HG02588 (cell line): ENCODE data around the gene CDC7.
A peak's percentile ranks its signal among the peaks of the same experiment; 100 is the strongest.
"Not testable (repeated sequence)": the region's sequence is repeated elsewhere in the genome, so short reads cannot be mapped to it uniquely, and the experiment has no call there.

Experiments used
- ATAC-seq: cut with Tn5 transposase; IDR thresholded peaks from one replicate; pipeline ENCODE4 v1.9.1; 2021; ENCODE audit warnings: mild to moderate bottlenecking, moderate library complexity; ENCODE audit not compliant: unreplicated experiment

CDC7 gene

GRCh38 chr1:91500756-91501522 is at the start of gene CDC7:
Gene CDC7, plus strand, starts transcription at chr1:91500851. Its CDS starts 866 bp downstream, at chr1:91501717.
- peak; percentile 75 for ATAC-seq

- ATAC-seq: no peak
These were observed 46.5 kb upstream of the CDC7 start for GRCh38 chr1:91454136-91454535.

DNA sequence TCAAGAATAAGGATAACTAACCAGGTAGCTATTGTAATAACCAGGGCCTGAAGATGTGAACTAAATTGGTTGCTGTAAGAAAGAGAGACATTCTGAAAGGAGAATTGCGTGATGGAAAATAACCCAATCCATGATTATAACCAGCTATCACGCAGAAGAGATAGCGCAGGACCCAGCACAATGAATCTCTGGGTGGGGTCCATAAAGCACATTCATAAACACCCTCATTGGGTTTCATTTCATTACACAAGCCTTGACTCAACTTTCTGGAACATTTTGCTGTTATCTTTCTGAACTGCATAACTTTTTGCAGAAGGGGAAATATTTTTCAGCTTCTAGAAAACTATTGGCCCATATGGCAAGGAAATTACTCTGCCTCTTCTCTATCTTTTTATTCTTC is 45.3 kb upstream of the CDC7 start:
- no peak for ATAC-seq

DNA sequence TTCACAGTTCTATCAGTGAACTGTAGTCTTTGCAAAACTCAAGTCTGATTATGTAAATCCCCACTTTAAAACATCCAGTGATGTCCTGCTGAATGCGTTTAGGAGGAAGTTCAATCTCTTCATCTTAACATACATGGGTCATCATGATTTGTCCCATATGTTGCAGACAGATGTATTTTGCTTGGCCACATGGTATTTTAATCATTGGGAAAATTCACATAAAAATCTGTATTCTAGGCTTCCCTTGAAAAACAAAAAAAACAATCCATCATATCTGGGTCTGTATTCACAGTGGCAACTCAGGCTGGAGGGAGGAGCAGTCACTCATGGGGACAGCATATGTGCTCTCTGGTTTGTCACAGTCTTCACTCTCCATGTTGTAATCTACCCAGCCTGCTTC is 44.8 kb upstream of the CDC7 start:
- no peak for ATAC-seq

GRCh38 chr1:91465350-91465749 is 35.3 kb upstream of the CDC7 start:
- not testable (repeated sequence) for ATAC-seq

- no peak for ATAC-seq
These were observed 24.0 kb upstream of the CDC7 start for GRCh38 chr1:91476533-91477217.

DNA sequence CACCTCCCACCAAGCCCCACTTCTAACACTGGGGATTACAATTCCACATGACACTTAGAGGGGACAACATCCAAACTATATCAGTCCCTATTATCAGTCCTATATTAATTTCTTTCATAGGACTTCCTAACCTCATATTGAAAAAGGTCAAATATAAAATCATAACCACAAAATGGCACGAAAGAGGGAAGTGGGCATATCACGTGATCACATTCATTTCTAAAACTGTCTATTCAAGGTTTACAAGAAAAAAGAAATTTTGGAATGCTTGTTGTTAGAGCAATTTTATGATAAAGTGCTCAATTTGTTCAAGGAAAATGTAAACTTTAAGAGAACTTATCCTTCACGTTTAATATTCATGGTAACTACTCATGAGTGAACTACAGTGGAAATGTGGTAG is 13.2 kb upstream of the CDC7 start:
- ATAC-seq: no peak

- ATAC-seq: no peak
These were observed 10.2 kb upstream of the CDC7 start for GRCh38 chr1:91490501-91490900.

DNA sequence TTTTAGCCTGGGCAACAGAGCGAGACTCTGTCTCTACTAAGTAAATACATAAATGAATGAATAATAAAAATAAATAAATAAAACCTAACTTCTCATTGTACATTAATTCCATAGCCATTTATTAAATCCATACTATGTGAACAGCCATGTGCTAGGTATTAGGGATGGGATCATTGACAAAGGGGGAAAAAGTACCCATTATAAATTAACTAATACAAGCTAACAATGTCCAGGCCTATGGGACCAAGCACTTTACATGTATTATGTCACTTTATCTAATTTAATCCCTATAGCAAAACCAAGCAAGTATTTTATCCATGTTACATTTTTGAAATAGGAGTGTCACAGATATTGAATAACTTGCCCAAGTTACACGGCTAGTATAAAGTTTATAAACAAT is 2.6 kb upstream of the CDC7 start:
- no peak for ATAC-seq

DNA sequence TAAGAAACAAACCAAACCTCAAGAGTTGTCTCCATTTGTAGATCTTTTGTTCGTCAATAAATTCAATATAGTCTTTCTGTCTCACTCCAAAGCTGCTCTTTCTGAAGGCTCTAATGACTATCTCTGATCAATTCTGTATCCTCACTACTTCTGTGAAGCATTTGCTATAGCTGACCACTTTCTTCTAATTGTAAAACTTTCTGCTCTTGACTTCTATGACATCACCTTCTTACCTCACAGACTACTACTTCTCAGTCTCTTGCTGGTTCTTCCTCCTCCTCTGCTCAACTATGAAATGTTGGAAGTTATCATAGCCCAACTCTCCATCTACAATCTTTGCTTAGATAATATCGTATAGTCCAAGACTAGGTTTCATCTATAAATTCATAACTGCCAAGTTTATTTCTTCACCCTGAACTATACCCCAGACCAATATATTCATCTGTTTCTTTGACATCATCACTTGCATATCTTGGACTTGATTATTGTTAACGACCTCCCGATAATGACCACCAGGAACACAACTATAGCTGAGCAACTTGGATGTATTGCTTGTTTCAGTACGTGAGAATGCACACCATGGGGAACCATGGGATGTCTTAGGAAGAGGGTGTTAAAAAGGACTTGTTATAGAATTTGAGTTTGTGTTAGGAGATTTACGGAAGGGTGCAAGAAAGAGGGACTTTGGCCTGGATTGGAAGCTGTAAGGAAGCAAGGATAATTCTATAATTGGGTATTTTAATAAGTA is 2.0 kb upstream of the CDC7 start:
- no peak for ATAC-seq

- no peak for ATAC-seq
These were observed 1.3 kb upstream of the CDC7 start for GRCh38 chr1:91499346-91499745.

- ATAC-seq: peak; percentile 1
These were observed 521 bp upstream of the CDC7 start for GRCh38 chr1:91499904-91500755.

DNA sequence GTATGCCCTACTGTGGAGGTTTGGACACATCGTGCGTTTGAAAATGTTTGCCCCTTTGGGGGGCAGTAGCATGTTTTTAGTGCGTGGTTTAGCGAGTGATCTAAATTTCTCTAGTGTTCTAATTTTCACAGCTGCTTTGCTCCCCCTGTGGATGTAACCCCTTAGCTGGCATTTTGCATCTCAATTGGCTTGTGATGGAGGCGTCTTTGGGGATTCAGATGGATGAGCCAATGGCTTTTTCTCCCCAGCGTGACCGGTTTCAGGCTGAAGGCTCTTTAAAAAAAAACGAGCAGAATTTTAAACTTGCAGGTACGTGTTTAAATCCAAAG is 836 bp downstream of the CDC7 start:
- ATAC-seq: peak; percentile 9

DNA sequence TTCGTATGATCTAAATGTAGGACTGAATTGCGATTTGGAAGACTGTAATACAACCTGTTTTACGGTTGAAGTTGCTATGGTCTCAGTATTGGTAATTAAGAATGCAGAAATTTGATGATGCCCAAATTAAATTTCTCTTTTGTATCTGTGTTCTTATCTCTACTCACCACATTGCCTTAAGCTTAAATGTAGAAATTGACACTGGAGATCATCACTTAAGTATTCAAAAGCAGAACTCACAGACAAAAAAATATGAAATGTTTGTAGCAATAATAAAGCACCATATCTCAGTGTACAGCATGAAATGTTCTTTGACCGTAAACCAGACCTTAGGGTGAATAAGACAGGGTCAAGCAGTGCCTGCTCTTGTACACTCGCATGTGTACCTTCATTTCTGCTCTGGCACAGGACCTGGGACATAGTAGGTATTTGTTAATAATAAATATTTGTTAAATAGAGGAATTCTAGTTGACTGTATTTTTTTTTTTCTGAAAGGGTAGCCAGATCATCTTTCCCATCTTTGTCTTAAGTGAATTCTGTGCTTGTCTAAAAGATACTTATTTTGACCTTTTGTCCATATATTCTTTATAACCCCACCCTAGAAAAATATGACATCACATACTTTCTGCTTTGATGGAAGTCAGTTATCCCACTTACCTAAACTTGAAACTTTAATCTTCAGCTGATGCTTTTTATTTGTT is 1.5 kb downstream of the CDC7 start:
- no peak for ATAC-seq

DNA sequence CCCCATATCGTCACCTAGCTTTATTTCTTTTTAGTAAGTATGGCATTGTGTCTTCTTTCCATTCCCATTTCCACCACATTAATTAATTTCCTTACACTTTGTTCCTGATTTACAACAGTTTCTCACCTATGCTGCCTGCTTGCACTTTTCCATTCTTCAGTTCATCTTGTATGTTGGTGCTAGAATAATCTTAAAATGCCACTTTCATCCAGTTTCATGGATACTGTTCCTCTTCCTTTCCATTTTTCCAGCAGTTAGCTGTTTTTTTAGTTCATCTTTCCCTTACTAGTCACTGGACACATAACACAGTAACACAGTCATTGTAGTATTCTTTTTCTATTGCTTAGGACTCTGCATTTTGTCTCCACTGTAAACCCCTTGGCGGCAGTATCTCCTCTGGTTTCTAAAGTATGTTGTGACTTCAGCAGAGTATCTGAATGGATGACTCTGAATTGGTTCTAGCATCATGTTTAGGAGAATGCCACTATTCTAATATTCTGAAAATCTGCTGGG is 2.1 kb downstream of the CDC7 start:
- ATAC-seq: no peak

DNA sequence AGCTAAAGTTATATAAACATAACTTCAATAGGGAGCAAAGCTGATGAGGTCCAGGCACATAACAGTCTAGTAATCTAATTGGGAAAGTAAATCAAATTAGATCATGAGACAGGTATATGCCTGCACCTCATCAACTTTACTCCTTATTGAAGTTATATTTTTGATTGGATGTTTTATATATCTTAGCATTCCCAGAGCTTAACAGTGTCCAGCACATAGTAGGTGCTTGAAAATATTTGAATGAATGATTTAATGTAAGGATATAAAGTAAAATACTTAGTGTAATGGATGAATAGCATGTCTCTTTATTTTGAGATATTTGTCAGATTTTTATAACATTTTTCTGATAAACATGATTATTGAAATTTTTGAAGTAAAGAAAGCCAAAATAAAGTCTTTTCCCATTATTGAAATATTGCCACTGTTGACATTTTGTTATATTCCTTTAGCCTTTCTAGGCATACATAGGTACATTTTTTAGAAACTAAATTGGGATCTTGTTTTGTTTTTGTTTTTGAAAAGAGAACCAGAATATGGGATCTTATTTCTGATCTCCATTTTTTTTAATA is 2.8 kb downstream of the CDC7 start:
- no peak for ATAC-seq

DNA sequence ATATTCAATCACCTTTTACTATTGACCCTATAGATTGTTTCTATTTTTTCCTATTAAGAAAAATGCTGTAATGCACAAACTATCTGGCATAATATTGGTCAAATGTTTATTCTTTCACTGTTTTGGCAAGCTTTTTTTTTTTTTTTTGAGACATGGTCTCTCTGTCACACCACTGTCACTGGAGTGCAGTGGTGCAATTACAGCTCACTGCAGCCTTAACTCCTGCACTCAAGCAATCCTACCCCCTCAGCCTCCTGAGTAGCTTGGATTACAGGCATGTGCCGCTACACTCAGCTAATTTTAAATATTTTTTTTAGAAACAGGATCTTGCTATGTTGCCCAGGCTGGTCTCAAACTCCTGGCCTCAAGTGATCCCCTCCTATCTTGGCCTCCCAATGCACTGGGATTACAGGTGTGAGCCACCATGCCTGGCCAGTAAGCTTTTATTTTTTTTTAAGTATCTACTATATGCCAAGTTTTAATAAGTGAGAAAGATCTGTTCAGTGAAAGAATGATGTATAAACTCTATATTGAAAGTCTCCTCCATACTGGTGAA is 3.4 kb downstream of the CDC7 start:
- no peak for ATAC-seq

DNA sequence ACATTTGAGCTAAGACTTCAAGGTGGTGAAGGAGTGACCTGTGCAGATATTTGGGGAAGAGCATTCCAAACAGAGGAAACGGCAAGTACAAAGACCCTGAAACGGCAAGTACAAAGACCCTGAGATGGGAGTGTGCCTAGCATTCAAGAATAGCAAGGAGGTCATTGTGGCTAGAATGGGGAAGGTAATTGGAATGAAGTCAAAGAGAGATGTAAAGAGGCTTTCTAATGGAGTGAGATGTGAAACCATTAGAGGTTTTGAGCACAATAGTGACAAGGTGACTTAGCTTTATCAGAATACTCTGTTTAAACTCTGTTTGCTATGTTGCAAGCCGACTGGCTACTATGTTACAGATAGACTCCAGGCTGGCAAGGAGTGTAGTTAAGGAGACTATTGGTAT is 4.4 kb downstream of the CDC7 start:
- no peak for ATAC-seq

DNA sequence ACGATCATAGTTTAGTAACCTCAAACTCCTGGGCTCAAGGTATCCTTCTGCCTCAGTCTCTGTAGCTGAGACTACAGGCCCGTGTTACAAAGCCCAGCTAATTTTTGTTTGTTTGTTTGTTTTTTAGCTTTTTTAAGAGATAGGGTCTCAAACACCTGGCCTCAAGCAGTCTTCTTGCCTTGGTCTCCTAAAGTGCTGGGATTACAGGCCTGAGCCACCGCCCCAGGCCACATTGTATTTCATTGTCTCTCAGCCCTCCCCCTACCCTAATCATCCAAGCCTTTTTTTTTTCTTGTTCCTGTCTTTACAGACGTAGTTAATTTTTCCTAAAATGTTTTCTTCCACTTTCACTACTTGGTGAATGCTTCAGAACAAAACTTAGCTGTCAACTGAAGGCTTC is 5.4 kb downstream of the CDC7 start:
- no peak for ATAC-seq

GRCh38 chr1:91507328-91507727 is 6.7 kb downstream of the CDC7 start:
- no peak for ATAC-seq
